Measurements from ENCODE around the gene AEBP2.

- TF ChIP-seq REST (IDR thresholded peaks at IDR 0.05; ENCODE audit: insufficient read depth in 1 of 2, low read depth in 2 of 2, low read length in 2 of 2) (no peak), POLR2AphosphoS5 (IDR thresholded peaks at IDR 0.05; ENCODE audit: low read depth, low read length) (no peak)
These were observed 8.3 kb upstream of the AEBP2 start for GRCh38 chr12:19430988-19431387.
